ENCODE results near the gene ELOVL4.

Gene ELOVL4

GRCh38 chr6:79909517-79909916 lies 37.8 kb downstream of the ELOVL4 start:
- DNase-seq = no peak

- DNase-seq = no peak
Observed at GRCh38 chr6:79902046-79902445, 45.3 kb downstream of the ELOVL4 start.

GRCh38 chr6:79898076-79898475 lies 49.3 kb downstream of the ELOVL4 start:
- no peak for DNase-seq

GRCh38 chr6:79896075-79896449 lies 51.3 kb downstream of the ELOVL4 start:
- no peak for DNase-seq

- no peak for DNase-seq
Observed at GRCh38 chr6:79895382-79896074, 51.8 kb downstream of the ELOVL4 start.

GRCh38 chr6:79894939-79895338 lies 52.4 kb downstream of the ELOVL4 start:
- DNase-seq = no peak

GRCh38 chr6:79888587-79888986 lies 58.8 kb downstream of the ELOVL4 start:
- DNase-seq = no peak

- DNase-seq = no peak
Observed at GRCh38 chr6:79878142-79878748, 69.1 kb downstream of the ELOVL4 start.

GRCh38 chr6:79874531-79875134 lies 72.7 kb downstream of the ELOVL4 start:
- DNase-seq = no peak

GRCh38 chr6:79872986-79873385 lies 74.4 kb downstream of the ELOVL4 start:
- DNase-seq = no peak

- no peak for DNase-seq
Observed at GRCh38 chr6:79872303-79872702, 75.0 kb downstream of the ELOVL4 start.

- peak; percentile 81 for DNase-seq
Observed at GRCh38 chr6:79869600-79870084, 77.7 kb downstream of the ELOVL4 start.

GRCh38 chr6:79869184-79869583 lies 78.2 kb downstream of the ELOVL4 start:
- DNase-seq = no peak

- peak; percentile 36 for DNase-seq
Observed at GRCh38 chr6:79868098-79868722, 79.1 kb downstream of the ELOVL4 start.

Data from stimulated activated CD4-positive, alpha-beta T cell treated with anti-CD3 and anti-CD28 coated beads, Interleukin-4, amount 100 ng/mL, for 24 hours (primary cell).